WTC11 (cell line): Measurements from ENCODE around the gene EVC2. TPM values are rescaled to one million over a fixed set of nuclear protein-coding genes. Genes with fewer than 3 reads are reported as not detected.
A peak's percentile ranks its signal among the peaks of the same experiment; 100 is the strongest.

ENCODE experiments used
- ATAC-seq: fragments of 200-7000 bp; cut with Tn5 transposase; 2 replicates; pipeline ENCODE4 v1.10.0; 2021; ENCODE audit warnings: mild to moderate bottlenecking, moderate library complexity
- CTCF ChIA-PET: fragments of 300-600 bp; sonication (Branson Sonifier 250); formaldehyde crosslinking; loops from one replicate; lab custom pipeline; 2021; ENCODE audit warnings: antibody characterized with exemption; lab: Charles Lee
- POLR2A ChIA-PET: fragments of 350-600 bp; sonication (Branson Sonifier 250); formaldehyde crosslinking; loops from one replicate; lab custom pipeline; 2021; ENCODE audit warnings: antibody characterized with exemption; lab: Charles Lee
- DNase-seq: peaks from one replicate; pipeline ENCODE4 v3.0.0; 2021; ENCODE audit warnings: low spot score
- H3K27ac Mint-ChIP-seq: 2 replicates; pipeline ENCODE4 v1.8.0; 2021; ENCODE audit warnings: mixed read lengths
- H3K27me3 Mint-ChIP-seq: 2 replicates; pipeline ENCODE4 v1.8.0; 2021; ENCODE audit warnings: low read depth, mild to moderate bottlenecking, moderate library complexity, mixed read lengths
- H3K36me3 Mint-ChIP-seq: 2 replicates; pipeline ENCODE4 v1.8.0; 2021; ENCODE audit warnings: mixed read lengths
- H3K4me1 Mint-ChIP-seq: 2 replicates; pipeline ENCODE4 v1.8.0; 2022; ENCODE audit warnings: mixed read lengths
- H3K4me3 Mint-ChIP-seq: 2 replicates; pipeline ENCODE4 v1.8.0; 2021; ENCODE audit warnings: mild to moderate bottlenecking, moderate library complexity, mixed read lengths
- H3K9me3 Mint-ChIP-seq: 2 replicates; pipeline ENCODE4 v1.8.0; 2021; ENCODE audit warnings: mixed read lengths
- ATF1 ChIP-seq: sonication (generic); formaldehyde crosslinking; IDR thresholded peaks from 2 replicates; pipeline ENCODE4 v1.8.1; 2023; ENCODE audit warnings: mild to moderate bottlenecking, moderate library complexity, missing genetic modification reagents
- CBFB ChIP-seq: sonication (generic); formaldehyde crosslinking; IDR thresholded peaks from 2 replicates; pipeline ENCODE4 v1.8.1; 2022; ENCODE audit warnings: mild to moderate bottlenecking, low read depth, missing genetic modification reagents
- CREB1 ChIP-seq: sonication (generic); formaldehyde crosslinking; IDR thresholded peaks from 2 replicates; pipeline ENCODE4 v1.8.0; 2023; ENCODE audit warnings: mild to moderate bottlenecking, missing genetic modification reagents
- CREM ChIP-seq: sonication (generic); formaldehyde crosslinking; IDR thresholded peaks from 2 replicates; pipeline ENCODE4 v1.8.1; 2022; ENCODE audit warnings: mild to moderate bottlenecking, missing genetic modification reagents, moderate library complexity
- CTCF ChIP-seq: fragments of 200-600 bp; IDR thresholded peaks from 2 replicates; pipeline ENCODE4 v1.8.0; 2022; ENCODE audit warnings: antibody characterized with exemption
- ELF4 ChIP-seq: sonication (generic); formaldehyde crosslinking; IDR thresholded peaks from 2 replicates; pipeline ENCODE4 v1.8.1; 2022; ENCODE audit warnings: low read depth, mild to moderate bottlenecking, moderate library complexity, missing genetic modification reagents
- ETV6 ChIP-seq: sonication (generic); formaldehyde crosslinking; IDR thresholded peaks from 2 replicates; pipeline ENCODE4 v1.8.1; 2022; ENCODE audit warnings: mild to moderate bottlenecking, missing genetic modification reagents
- FOXP1 ChIP-seq: sonication (generic); formaldehyde crosslinking; IDR thresholded peaks from 2 replicates; pipeline ENCODE4 v1.8.0; 2022; ENCODE audit warnings: missing genetic modification reagents, mild to moderate bottlenecking, moderate library complexity, borderline replicate concordance
- GABPB1 ChIP-seq: sonication (generic); formaldehyde crosslinking; IDR thresholded peaks from 2 replicates; pipeline ENCODE4 v1.8.1; 2023; ENCODE audit warnings: mild to moderate bottlenecking, missing genetic modification reagents
- IRF2 ChIP-seq: sonication (generic); formaldehyde crosslinking; IDR thresholded peaks from 2 replicates; pipeline ENCODE4 v1.8.0; 2022; ENCODE audit warnings: low read depth, missing genetic modification reagents, borderline replicate concordance
- NFYB ChIP-seq: sonication (generic); formaldehyde crosslinking; conservative IDR thresholded peaks from 2 replicates; pipeline ENCODE4 v1.8.0; 2022; ENCODE audit warnings: low read depth, missing genetic modification reagents
- NR2C2 ChIP-seq: sonication (generic); formaldehyde crosslinking; IDR thresholded peaks from 2 replicates; pipeline ENCODE4 v1.8.0; 2022; ENCODE audit warnings: mild to moderate bottlenecking, missing genetic modification reagents
- RELA ChIP-seq: sonication (generic); formaldehyde crosslinking; IDR thresholded peaks from 2 replicates; pipeline ENCODE4 v1.8.1; 2022; ENCODE audit warnings: missing genetic modification reagents, mild to moderate bottlenecking, borderline replicate concordance
- RORB ChIP-seq: fragments of 250-450 bp; sonication (Bioruptor Pico); IDR thresholded peaks from 2 replicates; pipeline ENCODE4 v1.9.0; 2021; ENCODE audit warnings: mild to moderate bottlenecking
- SMAD3 ChIP-seq: sonication (generic); formaldehyde crosslinking; IDR thresholded peaks from 2 replicates; pipeline ENCODE4 v1.8.0; 2022; ENCODE audit warnings: missing genetic modification reagents, mild to moderate bottlenecking, borderline replicate concordance
- SOX15 ChIP-seq: fragments of 250-450 bp; sonication (Bioruptor Pico); IDR thresholded peaks from 2 replicates; pipeline ENCODE4 v1.9.0; 2021; ENCODE audit warnings: mild to moderate bottlenecking
- TCF7 ChIP-seq: sonication (generic); formaldehyde crosslinking; IDR thresholded peaks from 2 replicates; pipeline ENCODE4 v1.8.0; 2022; ENCODE audit warnings: mild to moderate bottlenecking, low read depth, missing genetic modification reagents, moderate library complexity
- TEAD1 ChIP-seq: sonication (generic); formaldehyde crosslinking; IDR thresholded peaks from 2 replicates; pipeline ENCODE4 v1.8.0; 2022; ENCODE audit warnings: mild to moderate bottlenecking, missing genetic modification reagents
- TEAD4 ChIP-seq: sonication (generic); formaldehyde crosslinking; IDR thresholded peaks from 2 replicates; pipeline ENCODE4 v1.8.0; 2022; ENCODE audit warnings: mild to moderate bottlenecking, missing genetic modification reagents
- ZBTB21 ChIP-seq: sonication (generic); formaldehyde crosslinking; IDR thresholded peaks from 2 replicates; pipeline ENCODE4 v1.8.1; 2023; ENCODE audit warnings: mild to moderate bottlenecking, missing genetic modification reagents, borderline replicate concordance
- ZNF219 ChIP-seq: sonication (generic); formaldehyde crosslinking; IDR thresholded peaks from 2 replicates; pipeline ENCODE4 v1.8.0; 2023; ENCODE audit warnings: missing genetic modification reagents, mild to moderate bottlenecking, borderline replicate concordance
- ZNF671 ChIP-seq: fragments of 250-450 bp; sonication (Bioruptor Pico); IDR thresholded peaks from 2 replicates; pipeline ENCODE4 v1.8.0; 2021; ENCODE audit warnings: mild to moderate bottlenecking
- total RNA-seq: library from RNA; stranded (reverse); gene quantifications from 3 replicates; pipeline ENCODE4 v1.2.3, GENCODE V29; 2021
- TF ChIP-seq, protein P1 (sequence below): sonication (generic); formaldehyde crosslinking; IDR thresholded peaks from 2 replicates; pipeline ENCODE4 v1.8.0; 2022; ENCODE audit warnings: mild to moderate bottlenecking, missing genetic modification reagents
- TF ChIP-seq, protein P2 (sequence below): sonication (generic); formaldehyde crosslinking; conservative IDR thresholded peaks from 2 replicates; pipeline ENCODE4 v1.8.1; 2022; ENCODE audit warnings: mild to moderate bottlenecking, missing genetic modification reagents
- TF ChIP-seq, protein P3 (sequence below): fragments of 250-450 bp; sonication (Bioruptor Pico); IDR thresholded peaks from 2 replicates; pipeline ENCODE4 v1.9.0; 2021; ENCODE audit warnings: moderate library complexity, mild to moderate bottlenecking, inconsistent platforms, borderline replicate concordance
- TF ChIP-seq, protein P4 (sequence below): sonication (generic); formaldehyde crosslinking; IDR thresholded peaks from 2 replicates; pipeline ENCODE4 v1.8.1; 2022; ENCODE audit warnings: low read depth, mild to moderate bottlenecking, moderate library complexity, missing genetic modification reagents, borderline replicate concordance
- TF ChIP-seq, protein P5 (sequence below): sonication (generic); formaldehyde crosslinking; conservative IDR thresholded peaks from 2 replicates; pipeline ENCODE4 v1.8.1; 2023; ENCODE audit warnings: mild to moderate bottlenecking, low read depth, missing genetic modification reagents, moderate library complexity

The EVC2 gene
- total RNA-seq, 1 experiment from 2014 or later: 4.8 TPM

GRCh38 chr4:5749568-5749967 is 41.2 kb upstream of the EVC2 start:
- peaks cover 35% of the 10 kb centered on the region for H3K36me3 Mint-ChIP-seq
- CTCF ChIA-PET: interaction anchor here (2.2 to 2.3 kb wide), 2 partner anchors 12 to 350 kb away, joined by 5 to 8 read pairs; no protein-coding TSS in a partner anchor
- DNase-seq (no peak), ATAC-seq (no peak)
- H3K4me3 Mint-ChIP-seq: no peak overlapping the region
- no peaks in the 10 kb centered on the region; the same call in 1 of the 2 replicates for H3K27me3 Mint-ChIP-seq
- no peak for TF ChIP-seq ZNF671 (CRISPR knock-in tag)
- no peak for TF ChIP-seq CBFB
- TF ChIP-seq SMAD3 (CRISPR knock-in tag): no peak
- TF ChIP-seq CREM: no peak
- TF ChIP-seq CREB1 (CRISPR knock-in tag): no peak
- TF ChIP-seq NR2C2 (CRISPR knock-in tag): no peak
- TF ChIP-seq, protein P1, sequence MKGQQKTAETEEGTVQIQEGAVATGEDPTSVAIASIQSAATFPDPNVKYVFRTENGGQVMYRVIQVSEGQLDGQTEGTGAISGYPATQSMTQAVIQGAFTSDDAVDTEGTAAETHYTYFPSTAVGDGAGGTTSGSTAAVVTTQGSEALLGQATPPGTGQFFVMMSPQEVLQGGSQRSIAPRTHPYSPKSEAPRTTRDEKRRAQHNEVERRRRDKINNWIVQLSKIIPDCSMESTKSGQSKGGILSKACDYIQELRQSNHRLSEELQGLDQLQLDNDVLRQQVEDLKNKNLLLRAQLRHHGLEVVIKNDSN (CRISPR knock-in tag): no peak
- no peak for TF ChIP-seq TEAD4 (CRISPR knock-in tag)
- TF ChIP-seq ELF4: no peak
- TF ChIP-seq RORB (CRISPR knock-in tag): no peak
- TF ChIP-seq, protein P2, sequence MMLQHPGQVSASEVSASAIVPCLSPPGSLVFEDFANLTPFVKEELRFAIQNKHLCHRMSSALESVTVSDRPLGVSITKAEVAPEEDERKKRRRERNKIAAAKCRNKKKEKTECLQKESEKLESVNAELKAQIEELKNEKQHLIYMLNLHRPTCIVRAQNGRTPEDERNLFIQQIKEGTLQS (CRISPR knock-in tag): no peak
- TF ChIP-seq ETV6: no peak
- TF ChIP-seq ZBTB21 (CRISPR knock-in tag): no peak
- no peak for TF ChIP-seq IRF2 (CRISPR knock-in tag)
- no peak for TF ChIP-seq NFYB
- TF ChIP-seq RELA: no peak
- TF ChIP-seq SOX15: no peak
- TF ChIP-seq, protein P3, sequence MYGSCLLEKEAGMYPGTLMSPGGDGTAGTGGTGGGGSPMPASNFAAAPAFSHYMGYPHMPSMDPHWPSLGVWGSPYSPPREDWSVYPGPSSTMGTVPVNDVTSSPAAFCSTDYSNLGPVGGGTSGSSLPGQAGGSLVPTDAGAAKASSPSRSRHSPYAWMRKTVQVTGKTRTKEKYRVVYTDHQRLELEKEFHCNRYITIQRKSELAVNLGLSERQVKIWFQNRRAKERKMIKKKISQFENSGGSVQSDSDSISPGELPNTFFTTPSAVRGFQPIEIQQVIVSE (CRISPR knock-in tag): no peak
- TF ChIP-seq, all 79 proteins: peak for 0
- Mint-ChIP-seq H3K4me1 (peaks cover 42% of the 10 kb centered on the region), H3K27ac (peak overlapping the region; percentile 14; the same call in 1 of the 2 replicates), H3K9me3 (no peaks in the 10 kb centered on the region)
- POLR2A ChIA-PET: interaction anchor here (0.7 kb wide), 1 partner anchor 422 kb away, joined by 6 read pairs; no protein-coding TSS in a partner anchor

DNA sequence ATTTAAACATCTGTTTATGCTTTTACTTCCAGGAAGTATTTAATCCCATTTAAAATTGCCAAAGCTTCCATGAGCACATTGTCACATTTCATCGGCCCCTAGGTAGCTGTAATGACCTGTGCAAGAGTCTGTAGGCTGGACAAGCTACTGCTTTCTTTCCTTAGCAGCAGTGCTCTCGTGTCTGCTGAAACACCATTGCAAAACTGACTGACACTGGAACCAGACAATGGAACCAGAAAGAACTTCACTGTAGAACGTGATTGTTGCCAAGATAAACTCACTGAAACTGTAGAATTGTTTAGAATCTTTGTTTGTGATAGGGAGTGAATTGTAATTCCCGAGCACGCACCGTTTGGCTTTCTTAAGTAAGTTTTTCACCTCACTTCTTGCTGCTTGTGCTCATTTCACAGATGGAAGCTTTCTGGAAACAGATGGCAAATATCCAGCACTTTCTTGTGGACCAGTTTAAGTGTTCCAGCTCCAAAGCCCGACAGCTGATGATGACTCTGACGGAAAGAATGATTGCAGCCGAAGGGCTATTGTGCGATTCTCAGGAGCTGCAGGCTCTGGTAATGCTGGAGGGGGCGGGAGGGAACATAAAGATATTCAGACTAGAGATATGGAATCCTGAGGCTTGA is 39.5 kb upstream of the EVC2 start:
- CTCF ChIA-PET: interaction anchor here (0.6 kb wide), 1 partner anchor 73 kb away, joined by 3 read pairs; no protein-coding TSS in a partner anchor
- Mint-ChIP-seq H3K4me3 (no peak overlapping the region), H3K9me3 (no peaks in the 10 kb centered on the region), H3K4me1 (peaks cover 29% of the 10 kb centered on the region), H3K27ac (no peak overlapping the region), H3K36me3 (peaks cover 30% of the 10 kb centered on the region), H3K27me3 (no peaks in the 10 kb centered on the region; the same call in 1 of the 2 replicates)
- DNase-seq (no peak), ATAC-seq (no peak)
- POLR2A ChIA-PET: no interaction called here
- TF ChIP-seq TCF7 (no peak), CTCF (no peak), GABPB1 (CRISPR knock-in tag) (no peak), ZNF219 (no peak), ZBTB21 (CRISPR knock-in tag) (no peak), FOXP1 (CRISPR knock-in tag) (no peak), NFYB (no peak), SOX15 (no peak), TEAD1 (no peak), ATF1 (no peak), NR2C2 (CRISPR knock-in tag) (no peak)
- TF ChIP-seq, protein P4, sequence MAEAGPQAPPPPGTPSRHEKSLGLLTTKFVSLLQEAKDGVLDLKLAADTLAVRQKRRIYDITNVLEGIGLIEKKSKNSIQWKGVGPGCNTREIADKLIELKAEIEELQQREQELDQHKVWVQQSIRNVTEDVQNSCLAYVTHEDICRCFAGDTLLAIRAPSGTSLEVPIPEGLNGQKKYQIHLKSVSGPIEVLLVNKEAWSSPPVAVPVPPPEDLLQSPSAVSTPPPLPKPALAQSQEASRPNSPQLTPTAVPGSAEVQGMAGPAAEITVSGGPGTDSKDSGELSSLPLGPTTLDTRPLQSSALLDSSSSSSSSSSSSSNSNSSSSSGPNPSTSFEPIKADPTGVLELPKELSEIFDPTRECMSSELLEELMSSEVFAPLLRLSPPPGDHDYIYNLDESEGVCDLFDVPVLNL: no peak
- TF ChIP-seq, protein P2 (CRISPR knock-in tag): no peak
- TF ChIP-seq, protein P5, sequence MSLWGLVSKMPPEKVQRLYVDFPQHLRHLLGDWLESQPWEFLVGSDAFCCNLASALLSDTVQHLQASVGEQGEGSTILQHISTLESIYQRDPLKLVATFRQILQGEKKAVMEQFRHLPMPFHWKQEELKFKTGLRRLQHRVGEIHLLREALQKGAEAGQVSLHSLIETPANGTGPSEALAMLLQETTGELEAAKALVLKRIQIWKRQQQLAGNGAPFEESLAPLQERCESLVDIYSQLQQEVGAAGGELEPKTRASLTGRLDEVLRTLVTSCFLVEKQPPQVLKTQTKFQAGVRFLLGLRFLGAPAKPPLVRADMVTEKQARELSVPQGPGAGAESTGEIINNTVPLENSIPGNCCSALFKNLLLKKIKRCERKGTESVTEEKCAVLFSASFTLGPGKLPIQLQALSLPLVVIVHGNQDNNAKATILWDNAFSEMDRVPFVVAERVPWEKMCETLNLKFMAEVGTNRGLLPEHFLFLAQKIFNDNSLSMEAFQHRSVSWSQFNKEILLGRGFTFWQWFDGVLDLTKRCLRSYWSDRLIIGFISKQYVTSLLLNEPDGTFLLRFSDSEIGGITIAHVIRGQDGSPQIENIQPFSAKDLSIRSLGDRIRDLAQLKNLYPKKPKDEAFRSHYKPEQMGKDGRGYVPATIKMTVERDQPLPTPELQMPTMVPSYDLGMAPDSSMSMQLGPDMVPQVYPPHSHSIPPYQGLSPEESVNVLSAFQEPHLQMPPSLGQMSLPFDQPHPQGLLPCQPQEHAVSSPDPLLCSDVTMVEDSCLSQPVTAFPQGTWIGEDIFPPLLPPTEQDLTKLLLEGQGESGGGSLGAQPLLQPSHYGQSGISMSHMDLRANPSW: no peak
